RKO (cell line): ENCODE measurements around the gene ELMOD3.
"Not testable (repeated sequence)": the region's sequence is repeated elsewhere in the genome, so short reads cannot be mapped to it uniquely, and the experiment has no call there.

Experiments
- DNase-seq: peaks from one replicate; pipeline ENCODE4 v3.0.0-alpha.2; 2016; ENCODE audit warnings: low spot score

The ELMOD3 gene

GRCh38 chr2:85401464-85401805, 46.9 kb downstream of the ELMOD3 start:
- no peak for DNase-seq

GRCh38 chr2:85401844-85402243, 47.3 kb downstream of the ELMOD3 start:
- no peak for DNase-seq

- no peak for DNase-seq
Observed at GRCh38 chr2:85405201-85406059, 50.9 kb downstream of the ELMOD3 start.

GRCh38 chr2:85409845-85410583, 55.4 kb downstream of the ELMOD3 start, which contains the start of gene CAPG:
CAPG (minus strand) TSS chr2:85410366; CDS start chr2:85402145, 8,221 bp downstream.
- DNase-seq = no peak

- no peak for DNase-seq
Observed at GRCh38 chr2:85410584-85411404, 56.2 kb downstream of the ELMOD3 start.

GRCh38 chr2:85411405-85411748, 56.8 kb downstream of the ELMOD3 start:
- no peak for DNase-seq

GRCh38 chr2:85413592-85414420, 59.2 kb downstream of the ELMOD3 start:
- peak; percentile 77 for DNase-seq

GRCh38 chr2:85414421-85414759, 59.8 kb downstream of the ELMOD3 start:
- not testable (repeated sequence) for DNase-seq

- DNase-seq = no peak
Observed at GRCh38 chr2:85414761-85415553, 60.4 kb downstream of the ELMOD3 start.

GRCh38 chr2:85415980-85416650, 61.5 kb downstream of the ELMOD3 start:
- DNase-seq = no peak

- peak; percentile 87 for DNase-seq
Observed at GRCh38 chr2:85418132-85419008, 63.8 kb downstream of the ELMOD3 start, which contains the start of gene SH2D6. SH2D6 (plus strand) TSS chr2:85418714; CDS start chr2:85429466, 10,752 bp downstream.

GRCh38 chr2:85419009-85419675, 64.6 kb downstream of the ELMOD3 start:
- DNase-seq = no peak

- peak; percentile 76 for DNase-seq
Observed at GRCh38 chr2:85420536-85421259, 66.1 kb downstream of the ELMOD3 start.

- no peak for DNase-seq
Observed at GRCh38 chr2:85421260-85422071, 66.9 kb downstream of the ELMOD3 start.

GRCh38 chr2:85422072-85422457, 67.5 kb downstream of the ELMOD3 start:
- DNase-seq = no peak

- no peak for DNase-seq
Observed at GRCh38 chr2:85423525-85423924, 69.0 kb downstream of the ELMOD3 start.

- DNase-seq = no peak
Observed at GRCh38 chr2:85425588-85425987, 71.0 kb downstream of the ELMOD3 start.
